Measurements from ENCODE around the gene MTAP.

DNA sequence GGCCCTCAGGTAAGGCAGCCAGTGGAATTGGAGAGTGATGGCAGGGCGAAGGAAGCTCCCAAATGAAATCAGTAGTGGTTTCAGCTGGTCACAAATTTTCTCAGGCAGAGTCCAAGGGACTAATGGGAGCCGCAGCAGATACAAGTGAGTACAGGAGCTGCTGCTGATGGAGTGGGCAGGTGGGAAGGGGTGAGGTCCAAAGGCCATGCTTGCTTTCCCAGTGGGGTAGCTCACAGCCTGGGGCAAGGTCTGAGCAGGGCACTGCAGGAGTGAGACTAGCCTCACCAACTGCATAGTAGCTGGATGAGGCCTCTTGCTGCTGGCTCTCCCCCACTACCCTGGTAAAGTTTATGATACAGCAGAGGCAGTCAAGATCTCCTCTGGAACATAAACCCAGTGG, 38.2 kb downstream of the MTAP start:
- TF ChIP-seq, protein P1, sequence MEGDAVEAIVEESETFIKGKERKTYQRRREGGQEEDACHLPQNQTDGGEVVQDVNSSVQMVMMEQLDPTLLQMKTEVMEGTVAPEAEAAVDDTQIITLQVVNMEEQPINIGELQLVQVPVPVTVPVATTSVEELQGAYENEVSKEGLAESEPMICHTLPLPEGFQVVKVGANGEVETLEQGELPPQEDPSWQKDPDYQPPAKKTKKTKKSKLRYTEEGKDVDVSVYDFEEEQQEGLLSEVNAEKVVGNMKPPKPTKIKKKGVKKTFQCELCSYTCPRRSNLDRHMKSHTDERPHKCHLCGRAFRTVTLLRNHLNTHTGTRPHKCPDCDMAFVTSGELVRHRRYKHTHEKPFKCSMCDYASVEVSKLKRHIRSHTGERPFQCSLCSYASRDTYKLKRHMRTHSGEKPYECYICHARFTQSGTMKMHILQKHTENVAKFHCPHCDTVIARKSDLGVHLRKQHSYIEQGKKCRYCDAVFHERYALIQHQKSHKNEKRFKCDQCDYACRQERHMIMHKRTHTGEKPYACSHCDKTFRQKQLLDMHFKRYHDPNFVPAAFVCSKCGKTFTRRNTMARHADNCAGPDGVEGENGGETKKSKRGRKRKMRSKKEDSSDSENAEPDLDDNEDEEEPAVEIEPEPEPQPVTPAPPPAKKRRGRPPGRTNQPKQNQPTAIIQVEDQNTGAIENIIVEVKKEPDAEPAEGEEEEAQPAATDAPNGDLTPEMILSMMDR (IDR thresholded peaks at IDR 0.05): no peak
- TF ChIP-seq POLR2A (IDR thresholded peaks at IDR 0.05) (no peak), POLR2AphosphoS5 (IDR thresholded peaks at IDR 0.05) (no peak)

Measured in breast epithelium (tissue), 3 donors.